OCI-LY3 (cell line): ENCODE measurements around the gene PRR27.

ENCODE experiments used
- EZH2phosphoT487 ChIP-seq: fragments of 200-600 bp; shearing (Covaris generic); IDR thresholded peaks from 2 replicates; pipeline ENCODE4 v1.6.1; 2018; ENCODE audit warnings: antibody characterized with exemption, mixed run types, low read depth
- TF ChIP-seq, protein P1 (sequence below): fragments of 200-600, 300-600 bp; sonication (generic); IDR thresholded peaks from 2 replicates; pipeline ENCODE4 v1.5.1; 2014; ENCODE audit warnings: antibody characterized with exemption, low read length, low read depth

GRCh38 chr4:70114096-70114495, 39.9 kb upstream of the PRR27 start:
- TF ChIP-seq, protein P1, sequence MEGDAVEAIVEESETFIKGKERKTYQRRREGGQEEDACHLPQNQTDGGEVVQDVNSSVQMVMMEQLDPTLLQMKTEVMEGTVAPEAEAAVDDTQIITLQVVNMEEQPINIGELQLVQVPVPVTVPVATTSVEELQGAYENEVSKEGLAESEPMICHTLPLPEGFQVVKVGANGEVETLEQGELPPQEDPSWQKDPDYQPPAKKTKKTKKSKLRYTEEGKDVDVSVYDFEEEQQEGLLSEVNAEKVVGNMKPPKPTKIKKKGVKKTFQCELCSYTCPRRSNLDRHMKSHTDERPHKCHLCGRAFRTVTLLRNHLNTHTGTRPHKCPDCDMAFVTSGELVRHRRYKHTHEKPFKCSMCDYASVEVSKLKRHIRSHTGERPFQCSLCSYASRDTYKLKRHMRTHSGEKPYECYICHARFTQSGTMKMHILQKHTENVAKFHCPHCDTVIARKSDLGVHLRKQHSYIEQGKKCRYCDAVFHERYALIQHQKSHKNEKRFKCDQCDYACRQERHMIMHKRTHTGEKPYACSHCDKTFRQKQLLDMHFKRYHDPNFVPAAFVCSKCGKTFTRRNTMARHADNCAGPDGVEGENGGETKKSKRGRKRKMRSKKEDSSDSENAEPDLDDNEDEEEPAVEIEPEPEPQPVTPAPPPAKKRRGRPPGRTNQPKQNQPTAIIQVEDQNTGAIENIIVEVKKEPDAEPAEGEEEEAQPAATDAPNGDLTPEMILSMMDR, result no peak
- no peak for TF ChIP-seq EZH2phosphoT487
